Thoracic aorta (tissue), 2 donors: ENCODE measurements around the gene WBP4. TPM values are rescaled to one million over a fixed set of nuclear protein-coding genes. Genes with fewer than 3 reads are reported as not detected.

ENCODE experiments used
- ATAC-seq: fragments of 150-250 bp; one replicate; pipeline ENCODE4 v1.8.0; 2017; ENCODE audit warnings: low read depth; ENCODE audit not compliant: insufficient number of reproducible peaks, low FRiP score
- DNase-seq: peaks from one replicate; pipeline ENCODE4 v3.0.0-alpha.2; 2020; ENCODE audit warnings: low spot score
- H3K27ac ChIP-seq, 2 donors: fragments of 200-600 bp; sonication (generic); 1 replicate in 1 of 2; 2 replicates in 1 of 2; pipeline ENCODE4 v1.5.1; 2016; ENCODE audit warnings: mild to moderate bottlenecking in 2 of 2, moderate library complexity in 2 of 2
- H3K27me3 ChIP-seq: fragments of 200-600 bp; sonication (generic); replicated peaks from 2 replicates; pipeline ENCODE4 v1.6.0; 2016; ENCODE audit warnings: mild to moderate bottlenecking; ENCODE audit not compliant: insufficient read depth
- H3K36me3 ChIP-seq: fragments of 200-600 bp; sonication (generic); one replicate; pipeline ENCODE4 v1.5.1; 2016
- H3K4me1 ChIP-seq, 2 donors: fragments of 200-600 bp; sonication (generic); 1 replicate in 1 of 2; 2 replicates in 1 of 2; pipeline versions ENCODE4 v1.5.1 to v1.6.0; 2016; ENCODE audit warnings: low read depth in 2 of 2, mild to moderate bottlenecking in 1 of 2; ENCODE audit not compliant: control insufficient read depth in 1 of 2
- H3K4me3 ChIP-seq: fragments of 200-600 bp; sonication (generic); 2 replicates; pipeline ENCODE4 v1.5.1; 2016; ENCODE audit warnings: mild to moderate bottlenecking
- H3K9me3 ChIP-seq: fragments of 200-600 bp; sonication (generic); 2 replicates; pipeline ENCODE4 v1.5.1; 2016
- total RNA-seq, 2 donors: library from RNA; depleted of rRNA; stranded (reverse); fragments of >200 nt; gene quantifications; one replicate each; pipeline versions ENCODE4 v1.1.0 to v1.2.3, GENCODE V29; 2016
- TF ChIP-seq, protein P1 (sequence below): fragments of 200-600 bp; sonication (generic); IDR thresholded peaks from one replicate; pipeline ENCODE4 v1.5.1; 2019; ENCODE audit warnings: antibody characterized with exemption

Gene WBP4
- total RNA-seq, 2 donors from 2014 or later = 11.1 to 16.5 TPM

DNA sequence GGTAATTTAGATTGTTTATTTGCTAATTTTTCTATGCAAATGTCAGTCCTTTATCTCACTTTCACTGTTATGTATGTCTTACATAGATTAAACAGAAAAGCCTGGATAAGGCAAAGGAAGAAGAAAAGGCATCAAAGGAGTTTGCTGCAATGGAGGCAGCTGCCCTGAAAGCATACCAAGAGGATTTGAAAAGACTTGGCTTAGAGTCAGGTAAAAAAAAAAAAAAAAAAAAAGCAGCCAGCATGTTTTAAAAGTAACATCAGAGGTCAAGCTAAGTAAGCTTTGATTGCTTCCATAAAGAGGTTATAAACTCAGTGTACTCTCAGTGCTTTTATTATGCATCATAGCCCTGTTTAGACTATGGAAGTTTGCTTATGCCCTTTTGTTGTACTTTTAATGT is 3.8 kb downstream of the WBP4 start:
- Histone ChIP-seq H3K9me3 (no peaks in the 10 kb centered on the region), H3K27me3 (no peaks in the 10 kb centered on the region), H3K27ac (peak overlapping the region; percentile 98), H3K4me1 (peaks cover 31 to 38% of the 10 kb centered on the region in 2 donors), H3K36me3 (peaks cover 30% of the 10 kb centered on the region), H3K4me3 (peak overlapping the region; percentile 49)
- DNase-seq = no peak
- TF ChIP-seq, protein P1, sequence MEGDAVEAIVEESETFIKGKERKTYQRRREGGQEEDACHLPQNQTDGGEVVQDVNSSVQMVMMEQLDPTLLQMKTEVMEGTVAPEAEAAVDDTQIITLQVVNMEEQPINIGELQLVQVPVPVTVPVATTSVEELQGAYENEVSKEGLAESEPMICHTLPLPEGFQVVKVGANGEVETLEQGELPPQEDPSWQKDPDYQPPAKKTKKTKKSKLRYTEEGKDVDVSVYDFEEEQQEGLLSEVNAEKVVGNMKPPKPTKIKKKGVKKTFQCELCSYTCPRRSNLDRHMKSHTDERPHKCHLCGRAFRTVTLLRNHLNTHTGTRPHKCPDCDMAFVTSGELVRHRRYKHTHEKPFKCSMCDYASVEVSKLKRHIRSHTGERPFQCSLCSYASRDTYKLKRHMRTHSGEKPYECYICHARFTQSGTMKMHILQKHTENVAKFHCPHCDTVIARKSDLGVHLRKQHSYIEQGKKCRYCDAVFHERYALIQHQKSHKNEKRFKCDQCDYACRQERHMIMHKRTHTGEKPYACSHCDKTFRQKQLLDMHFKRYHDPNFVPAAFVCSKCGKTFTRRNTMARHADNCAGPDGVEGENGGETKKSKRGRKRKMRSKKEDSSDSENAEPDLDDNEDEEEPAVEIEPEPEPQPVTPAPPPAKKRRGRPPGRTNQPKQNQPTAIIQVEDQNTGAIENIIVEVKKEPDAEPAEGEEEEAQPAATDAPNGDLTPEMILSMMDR = no peak
- ATAC-seq = no peak

DNA sequence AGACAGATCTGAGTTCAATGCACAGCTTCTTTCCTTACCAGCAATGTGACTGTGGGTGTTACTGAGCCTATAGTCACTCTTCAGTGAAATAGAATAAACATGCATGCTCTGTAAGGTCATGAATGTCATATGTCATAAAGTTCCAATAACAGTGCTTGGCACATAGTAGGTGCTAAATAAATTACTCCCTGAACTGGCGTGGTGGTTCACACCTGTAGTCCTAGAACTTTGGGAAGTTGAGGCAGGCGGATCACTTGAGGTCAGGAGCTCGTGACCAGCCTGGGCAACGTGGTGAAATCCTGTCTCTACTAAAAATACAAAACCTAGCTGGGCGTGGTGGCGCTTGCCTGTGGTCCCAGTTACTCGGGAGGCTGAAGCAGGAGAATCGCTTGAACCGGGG is 13.2 kb downstream of the WBP4 start:
- TF ChIP-seq, protein P1 = no peak
- Histone ChIP-seq H3K27ac (no peak overlapping the region), H3K9me3 (no peaks in the 10 kb centered on the region), H3K4me3 (no peak overlapping the region), H3K4me1 (no peaks in the 10 kb centered on the region), H3K27me3 (no peaks in the 10 kb centered on the region), H3K36me3 (peaks cover 53% of the 10 kb centered on the region)
- DNase-seq (no peak), ATAC-seq (no peak)

DNA sequence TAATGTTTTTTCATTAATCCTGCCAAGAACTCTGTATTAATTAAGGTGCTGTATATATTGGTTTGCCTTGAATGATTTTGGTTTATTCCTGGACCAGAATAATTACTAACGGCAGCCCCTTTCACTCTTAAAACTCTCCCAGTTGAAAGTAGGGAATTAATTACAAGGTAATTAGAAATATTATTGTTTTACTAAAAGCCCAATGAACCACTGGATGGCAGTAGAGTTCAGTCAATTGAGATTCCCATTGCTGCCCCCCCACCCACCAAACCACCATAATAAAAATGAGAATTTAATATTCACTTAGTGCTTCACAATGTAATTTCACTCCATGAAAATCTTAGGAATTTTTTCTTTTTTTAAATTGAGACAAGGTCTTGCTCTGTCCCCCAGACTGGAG is 13.7 kb downstream of the WBP4 start:
- Histone ChIP-seq H3K4me3 (no peak overlapping the region), H3K27ac (no peak overlapping the region), H3K9me3 (no peaks in the 10 kb centered on the region), H3K27me3 (no peaks in the 10 kb centered on the region), H3K36me3 (peaks cover 48% of the 10 kb centered on the region), H3K4me1 (no peaks in the 10 kb centered on the region)
- ATAC-seq = no peak
- TF ChIP-seq, protein P1 = peak; percentile 58
- DNase-seq = no peak

DNA sequence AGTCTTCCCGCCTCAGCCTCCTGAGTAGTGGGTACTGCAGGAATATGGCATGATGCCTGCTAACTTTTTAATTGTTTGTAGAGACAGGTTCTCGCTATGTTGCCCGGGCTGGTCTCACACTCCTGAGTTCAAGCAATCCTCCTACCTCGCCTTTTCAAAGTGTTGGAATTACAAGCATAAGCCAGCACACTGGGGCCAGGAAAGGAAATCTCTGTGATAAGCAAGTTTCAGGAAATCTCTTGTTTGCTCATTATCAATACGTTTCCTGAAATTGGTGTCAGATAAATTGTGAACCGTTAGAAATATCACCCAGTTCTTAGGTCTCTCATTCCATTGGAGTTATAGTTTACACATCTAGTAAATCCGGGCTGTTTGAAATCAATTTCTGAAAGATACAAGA is 14.2 kb downstream of the WBP4 start:
- ATAC-seq (no peak), DNase-seq (no peak)
- Histone ChIP-seq H3K27ac (no peak overlapping the region), H3K27me3 (no peaks in the 10 kb centered on the region), H3K36me3 (peaks cover 44% of the 10 kb centered on the region), H3K4me3 (no peak overlapping the region), H3K4me1 (no peaks in the 10 kb centered on the region), H3K9me3 (no peaks in the 10 kb centered on the region)
- TF ChIP-seq, protein P1 = no peak

DNA sequence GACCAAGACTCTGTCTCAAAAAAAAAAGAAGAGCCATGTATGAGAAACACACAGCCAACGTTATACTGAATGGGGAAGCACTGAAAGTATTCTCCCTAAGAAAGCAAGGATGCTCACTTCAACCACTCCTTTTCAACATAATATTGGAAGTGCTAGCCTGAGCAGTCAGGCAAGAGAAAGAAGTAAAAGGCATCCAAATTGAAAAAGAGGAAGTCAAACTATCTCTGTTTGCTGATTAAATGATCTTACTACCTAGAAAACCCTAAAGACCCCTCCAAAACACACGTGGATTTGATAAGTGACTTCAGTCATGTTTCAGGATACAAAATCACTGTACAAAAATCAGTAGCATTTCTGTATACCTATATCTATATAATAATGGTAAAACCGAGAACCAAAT is 16.2 kb downstream of the WBP4 start:
- H3K36me3 ChIP-seq = peaks cover 33% of the 10 kb centered on the region
- no peaks in the 10 kb centered on the region for H3K9me3 ChIP-seq
- no peak overlapping the region for H3K27ac ChIP-seq
- no peak for ATAC-seq
- H3K4me1 ChIP-seq = no peaks in the 10 kb centered on the region
- DNase-seq = no peak
- H3K27me3 ChIP-seq = no peaks in the 10 kb centered on the region
- TF ChIP-seq, protein P1 = no peak
- H3K4me3 ChIP-seq = no peak overlapping the region
